Neuronal stem cell (in vitro differentiated cells): ENCODE results near the gene PCBP3.
A peak's percentile ranks its signal among the peaks of the same experiment; 100 is the strongest.

Experiments used
- DNase-seq: peaks from one replicate; pipeline ENCODE4 v3.0.0-alpha.2; 2013; ENCODE audit warnings: low spot score
- H2AFZ ChIP-seq: one replicate; pipeline ENCODE4 v1.6.1; 2013; ENCODE audit warnings: mild to moderate bottlenecking, low read length, inconsistent platforms
- H2AK5ac ChIP-seq: 2 replicates; pipeline ENCODE4 v1.6.1; 2013; ENCODE audit warnings: low read depth, mild to moderate bottlenecking, inconsistent platforms, low read length, moderate library complexity, mixed read lengths
- H2BK120ac ChIP-seq: 2 replicates; pipeline ENCODE4 v1.6.1; 2013; ENCODE audit warnings: low read depth, mild to moderate bottlenecking, inconsistent platforms, low read length, moderate library complexity, mixed read lengths
- H2BK12ac ChIP-seq: one replicate; pipeline ENCODE4 v1.6.1; 2013; ENCODE audit warnings: low read length, inconsistent platforms
- H2BK15ac ChIP-seq: 2 replicates; pipeline ENCODE4 v1.6.1; 2013; ENCODE audit warnings: mild to moderate bottlenecking, low read length, inconsistent platforms, mixed read lengths
- H2BK5ac ChIP-seq: one replicate; pipeline ENCODE4 v1.6.1; 2013; ENCODE audit warnings: inconsistent platforms, mild to moderate bottlenecking, low read length, moderate library complexity
- H3K14ac ChIP-seq: one replicate; pipeline ENCODE4 v1.6.1; 2013; ENCODE audit warnings: low read length, inconsistent platforms
- H3K18ac ChIP-seq: 2 replicates; pipeline ENCODE4 v1.6.1; 2013; ENCODE audit warnings: low read length, inconsistent platforms
- H3K23ac ChIP-seq: 2 replicates; pipeline ENCODE4 v1.6.1; 2013; ENCODE audit warnings: low read depth, mild to moderate bottlenecking, mixed read lengths, low read length, inconsistent platforms; ENCODE audit not compliant: poor library complexity
- H3K27ac ChIP-seq: replicated peaks from 3 replicates; pipeline ENCODE4 v1.5.1; 2013; ENCODE audit warnings: low read length, inconsistent platforms
- H3K27me3 ChIP-seq, 3 experiments: 2 replicates each; pipeline ENCODE4 v1.6.1; 2013; ENCODE audit warnings: low read length in 3 of 3, mild to moderate bottlenecking in 2 of 3, inconsistent platforms in 1 of 3, low read depth in 1 of 3, mixed read lengths in 1 of 3, moderate library complexity in 1 of 3; ENCODE audit not compliant: control insufficient read depth in 3 of 3, insufficient read depth in 3 of 3
- H3K36me3 ChIP-seq, 2 donors: replicated peaks in 1 of 2; 2 replicates each; pipeline ENCODE4 v1.6.1; 2013; ENCODE audit warnings: low read length in 2 of 2; ENCODE audit not compliant: control insufficient read depth in 2 of 2, insufficient read depth in 2 of 2
- H3K4ac ChIP-seq: 2 replicates; pipeline ENCODE4 v1.6.1; 2013; ENCODE audit warnings: inconsistent platforms, mild to moderate bottlenecking, low read length, moderate library complexity
- H3K4me1 ChIP-seq, 2 donors: 1 replicate in 1 of 2; 2 replicates in 1 of 2; pipeline ENCODE4 v1.6.1; 2013; ENCODE audit warnings: low read length in 2 of 2, low read depth in 1 of 2; ENCODE audit not compliant: control insufficient read depth in 2 of 2, insufficient read depth in 1 of 2
- H3K4me2 ChIP-seq: one replicate; pipeline ENCODE4 v1.6.1; 2013; ENCODE audit warnings: mild to moderate bottlenecking, low read length, inconsistent platforms; ENCODE audit not compliant: insufficient read depth, poor library complexity, severe bottlenecking
- H3K4me3 ChIP-seq, 2 donors: 2 replicates each; pipeline ENCODE4 v1.5.1; 2013; ENCODE audit warnings: low read length in 2 of 2, mild to moderate bottlenecking in 2 of 2, inconsistent platforms in 1 of 2, moderate library complexity in 1 of 2
- H3K79me1 ChIP-seq: one replicate; pipeline ENCODE4 v1.6.1; 2013; ENCODE audit warnings: low read depth, mild to moderate bottlenecking, inconsistent platforms, low read length, moderate library complexity
- H3K9ac ChIP-seq: one replicate; pipeline ENCODE4 v1.6.1; 2013; ENCODE audit warnings: mild to moderate bottlenecking, low read depth, low read length, inconsistent platforms; ENCODE audit not compliant: poor library complexity
- H3K9me3 ChIP-seq, 2 donors: replicated peaks in 1 of 2; 2 replicates each; pipeline versions ENCODE3 to v1.6.1; 2013; ENCODE audit warnings: low read length in 2 of 2, mild to moderate bottlenecking in 2 of 2, inconsistent platforms in 1 of 2, low read depth in 1 of 2, mixed read lengths in 1 of 2, moderate library complexity in 1 of 2; ENCODE audit not compliant: control insufficient read depth in 2 of 2, insufficient read depth in 1 of 2
- H4K8ac ChIP-seq: one replicate; pipeline ENCODE4 v1.6.1; 2013; ENCODE audit warnings: low read depth, mild to moderate bottlenecking, inconsistent platforms, low read length, moderate library complexity
- H4K91ac ChIP-seq: one replicate; pipeline ENCODE4 v1.6.1; 2013; ENCODE audit warnings: low read length, low read depth, mild to moderate bottlenecking, inconsistent platforms; ENCODE audit not compliant: poor library complexity
- WGBS, 2 donors: extraction: QIAGEN DNeasy Blood & Tissue Kit; methylation state at CpG; one replicate each; pipeline ENCODE4 v1.1.7; 2013; ENCODE audit warnings: missing lambda C conversion rate in 2 of 2, mixed read lengths in 1 of 2; ENCODE audit not compliant: insufficient read length in 2 of 2, insufficient replicate concordance in 1 of 2; ENCODE audit errors: extremely low coverage in 2 of 2; 5-methylcytosine and 5-hydroxymethylcytosine counted together

PCBP3 gene

DNA sequence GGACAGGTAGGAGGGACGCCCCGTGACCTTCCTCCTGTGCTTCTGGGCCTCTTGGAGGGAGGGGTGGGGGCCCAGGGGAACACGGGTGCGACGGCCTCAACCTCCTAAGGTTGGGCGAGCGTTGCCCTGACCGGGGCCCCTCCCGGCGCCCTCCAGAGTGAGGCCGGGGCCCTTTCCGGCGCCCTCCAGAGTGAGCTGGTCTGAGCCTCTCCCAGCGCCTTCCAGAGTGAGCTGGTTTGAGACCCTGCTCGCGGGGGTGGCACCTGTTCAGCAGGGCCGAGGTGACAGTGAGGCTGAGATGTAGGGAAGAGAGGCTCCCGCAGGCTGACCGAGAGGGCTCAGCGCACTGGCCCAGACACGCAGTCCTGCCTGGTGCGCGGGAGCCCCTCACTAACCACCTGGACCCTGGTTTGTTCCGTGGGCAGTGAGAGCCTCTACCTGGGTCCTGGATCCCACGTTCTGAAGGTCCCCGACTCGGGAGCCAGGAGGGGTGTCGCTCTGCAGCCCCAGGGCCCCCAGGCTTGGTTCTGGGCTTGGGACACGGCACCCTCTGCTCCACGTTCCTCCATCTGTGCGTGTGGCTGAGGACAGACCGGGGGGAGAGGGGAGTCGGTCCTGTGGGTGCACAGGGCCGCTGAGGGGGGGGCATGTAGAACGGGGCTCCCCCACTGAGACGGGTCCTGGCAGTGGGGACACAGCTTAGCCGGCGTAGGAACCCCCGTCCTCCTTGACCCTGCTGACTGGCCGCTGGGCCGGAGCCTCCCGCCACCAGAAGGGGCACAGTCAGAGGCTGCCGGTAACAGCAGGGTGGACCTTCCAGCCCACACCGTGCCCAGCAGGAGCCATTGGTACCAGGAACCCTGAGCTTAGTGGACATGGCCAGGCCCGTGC is 339.5 kb downstream of the PCBP3 start:
- Histone ChIP-seq H2BK120ac (no peak overlapping the region), H3K18ac (peak overlapping the region; percentile 92), H4K91ac (no peak overlapping the region), H4K8ac (no peak overlapping the region), H3K23ac (peak overlapping the region; percentile 60), H3K4ac (peak overlapping the region; percentile 3), H3K36me3 (peaks cover 3 to 31% of the 10 kb centered on the region in 2 donors), H2BK5ac (no peak overlapping the region), H3K9me3 (no peaks in the 10 kb centered on the region), H3K4me1 (peaks cover 8 to 11% of the 10 kb centered on the region in 2 donors), H2AFZ (peak overlapping the region; percentile 94), H3K14ac (no peak overlapping the region), H3K4me3 (peak overlapping the region; percentile 88 to 90), H2BK15ac (peak overlapping the region; percentile 55), H3K4me2 (peak overlapping the region; percentile 93), H2BK12ac (no peak overlapping the region), H3K27ac (no peak overlapping the region), H3K9ac (peak overlapping the region; percentile 80), H3K79me1 (peaks cover 5% of the 10 kb centered on the region), H3K27me3 (peaks cover 0 to 15% (median 0%) of the 10 kb centered on the region in 3 experiments), H2AK5ac (peak overlapping the region; percentile 84)
- no CpG with 5 or more reads among the region's 45 CpGs for WGBS, 2 donors
- no peak for DNase-seq

DNA sequence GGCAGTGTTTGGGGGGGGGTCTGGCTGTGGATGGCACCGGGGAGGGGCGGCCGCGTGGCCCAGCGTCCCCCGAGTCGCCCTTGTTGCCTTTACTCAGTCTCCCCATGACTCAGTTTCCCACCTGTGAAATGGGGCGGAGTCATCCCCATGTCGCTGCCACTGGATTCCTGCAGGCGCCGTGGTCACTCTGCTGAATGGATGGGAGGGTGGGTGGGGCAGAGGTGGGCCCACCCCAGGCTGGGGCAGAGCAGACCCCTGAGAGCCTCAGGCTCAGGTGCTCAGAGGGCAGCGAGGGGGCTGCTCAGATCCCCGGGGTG is 340.1 kb downstream of the PCBP3 start:
- H3K4me1 ChIP-seq, result peaks cover 8 to 9% of the 10 kb centered on the region in 2 donors
- no peak overlapping the region for H2BK5ac ChIP-seq
- no peak overlapping the region for H2BK120ac ChIP-seq
- H2AK5ac ChIP-seq, result no peak overlapping the region
- no CpG with 5 or more reads among the region's 13 CpGs for WGBS, 2 donors
- no peaks in the 10 kb centered on the region for H3K9me3 ChIP-seq
- H3K4me3 ChIP-seq, result no peak overlapping the region
- H3K4me2 ChIP-seq, result no peak overlapping the region
- DNase-seq, result no peak
- H3K4ac ChIP-seq, result no peak overlapping the region
- H4K91ac ChIP-seq, result no peak overlapping the region
- H4K8ac ChIP-seq, result no peak overlapping the region
- H3K23ac ChIP-seq, result peak overlapping the region; percentile 93
- H3K27me3 ChIP-seq, result peaks cover 0 to 15% (median 0%) of the 10 kb centered on the region in 3 experiments
- H3K27ac ChIP-seq, result no peak overlapping the region
- no peak overlapping the region for H2BK15ac ChIP-seq
- no peak overlapping the region for H3K14ac ChIP-seq
- H2AFZ ChIP-seq, result no peak overlapping the region
- no peak overlapping the region for H3K18ac ChIP-seq
- peaks cover 3 to 33% of the 10 kb centered on the region in 2 donors for H3K36me3 ChIP-seq
- peaks cover 5% of the 10 kb centered on the region for H3K79me1 ChIP-seq
- H2BK12ac ChIP-seq, result no peak overlapping the region
- H3K9ac ChIP-seq, result no peak overlapping the region

DNA sequence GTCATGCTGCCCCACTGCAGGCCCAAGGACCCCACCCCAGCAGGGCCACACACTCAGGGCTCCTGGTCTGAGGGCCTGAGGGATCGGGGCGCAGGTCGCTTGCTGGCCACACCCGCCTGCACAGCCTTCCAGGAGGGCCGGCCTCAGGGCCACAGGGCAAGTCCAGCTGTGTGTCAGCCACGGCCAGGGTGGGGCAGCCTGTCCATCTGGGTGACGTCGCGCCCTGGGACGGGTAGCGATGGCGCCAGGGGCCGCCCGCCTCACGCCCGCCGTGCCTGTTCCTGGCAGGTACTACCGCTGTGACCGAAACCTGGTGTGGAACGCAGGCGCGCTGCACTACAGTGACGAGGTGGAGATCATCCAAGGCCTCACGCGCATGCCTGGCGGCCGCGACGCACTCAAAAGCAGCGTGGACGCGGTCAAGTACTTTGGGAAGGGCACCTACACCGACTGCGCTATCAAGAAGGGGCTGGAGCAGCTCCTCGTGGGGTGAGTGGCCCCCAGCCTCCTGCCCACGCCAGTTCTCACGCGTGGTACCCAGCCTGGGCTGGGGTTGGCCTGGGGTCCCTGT is 340.5 kb downstream of the PCBP3 start:
- peaks cover 3 to 37% of the 10 kb centered on the region in 2 donors for H3K36me3 ChIP-seq
- WGBS, 2 donors, result no CpG with 5 or more reads among the region's 38 CpGs
- no peak overlapping the region for H2AFZ ChIP-seq
- peaks cover 0 to 15% (median 0%) of the 10 kb centered on the region in 3 experiments for H3K27me3 ChIP-seq
- peak overlapping the region; percentile 31 for H2BK12ac ChIP-seq
- no peak overlapping the region for H2BK120ac ChIP-seq
- H3K14ac ChIP-seq, result no peak overlapping the region
- H4K91ac ChIP-seq, result peak overlapping the region; percentile 75
- H3K9me3 ChIP-seq, result no peaks in the 10 kb centered on the region
- peaks cover 8 to 9% of the 10 kb centered on the region in 2 donors for H3K4me1 ChIP-seq
- H2AK5ac ChIP-seq, result peak overlapping the region; percentile 34
- H2BK15ac ChIP-seq, result no peak overlapping the region
- no peak overlapping the region for H3K27ac ChIP-seq
- peaks cover 5% of the 10 kb centered on the region for H3K79me1 ChIP-seq
- no peak overlapping the region for H3K4me3 ChIP-seq
- peak overlapping the region; percentile 44 for H3K9ac ChIP-seq
- H3K4me2 ChIP-seq, result no peak overlapping the region
- no peak overlapping the region for H2BK5ac ChIP-seq
- peak overlapping the region; percentile 93 for H3K23ac ChIP-seq
- peak overlapping the region; percentile 4 for H3K4ac ChIP-seq
- DNase-seq, result no peak
- H3K18ac ChIP-seq, result no peak overlapping the region
- peak overlapping the region; percentile 87 for H4K8ac ChIP-seq

DNA sequence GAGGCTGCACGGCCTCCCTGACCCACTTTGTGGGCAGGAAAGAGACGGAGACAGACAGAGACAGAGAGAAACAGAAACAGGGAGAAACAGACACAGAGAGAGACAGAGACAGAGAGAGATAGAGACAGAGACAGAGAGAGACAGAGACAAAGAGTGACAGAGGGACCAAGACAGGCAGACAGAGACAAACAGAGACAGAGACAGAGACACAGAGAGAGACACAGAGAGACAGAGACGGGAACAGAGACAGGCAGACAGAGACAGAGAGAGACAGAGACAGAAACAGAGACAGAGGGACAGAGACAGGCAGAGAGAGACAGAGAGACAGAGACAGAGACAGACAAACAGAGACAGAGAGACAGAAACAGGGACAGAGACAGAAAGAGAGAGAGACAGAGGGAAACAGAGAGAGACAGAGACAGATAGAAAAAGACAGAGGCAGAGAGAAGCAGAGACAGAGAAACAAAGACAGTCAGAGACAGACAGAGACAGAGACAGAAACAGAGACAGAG is 341.1 kb downstream of the PCBP3 start:
- H2BK120ac ChIP-seq, result no peak overlapping the region
- H2BK15ac ChIP-seq, result no peak overlapping the region
- H3K4ac ChIP-seq, result no peak overlapping the region
- H3K14ac ChIP-seq, result no peak overlapping the region
- no peak for DNase-seq
- H3K36me3 ChIP-seq, result peaks cover 3 to 37% of the 10 kb centered on the region in 2 donors
- H3K23ac ChIP-seq, result no peak overlapping the region
- H3K27me3 ChIP-seq, result peaks cover 0 to 15% (median 0%) of the 10 kb centered on the region in 3 experiments
- H3K9me3 ChIP-seq, result no peaks in the 10 kb centered on the region
- H2AK5ac ChIP-seq, result no peak overlapping the region
- no peak overlapping the region for H2AFZ ChIP-seq
- no peak overlapping the region for H3K4me3 ChIP-seq
- H4K91ac ChIP-seq, result no peak overlapping the region
- H3K18ac ChIP-seq, result no peak overlapping the region
- H2BK5ac ChIP-seq, result no peak overlapping the region
- peaks cover 5% of the 10 kb centered on the region for H3K79me1 ChIP-seq
- no peak overlapping the region for H3K9ac ChIP-seq
- H3K4me2 ChIP-seq, result no peak overlapping the region
- no CpG with 5 or more reads among the region's 3 CpGs for WGBS, 2 donors
- no peak overlapping the region for H4K8ac ChIP-seq
- no peak overlapping the region for H3K27ac ChIP-seq
- no peak overlapping the region for H2BK12ac ChIP-seq
- peaks cover 8 to 9% of the 10 kb centered on the region in 2 donors for H3K4me1 ChIP-seq
